ENCODE measurements around the gene C1orf105. TPM values are rescaled to one million over a fixed set of nuclear protein-coding genes. Genes with fewer than 3 reads are reported as not detected.

The C1orf105 gene
- total RNA-seq, 4 donors from 2014 or later = not detected

GRCh38 chr1:172466795-172467407 is 46.4 kb downstream of the C1orf105 start:
- Histone ChIP-seq H3K36me3 (no peaks in the 10 kb centered on the region), H3K27me3 (no peaks in the 10 kb centered on the region), H3K4me3 (no peak overlapping the region), H3K27ac (no peak overlapping the region), H3K9me3 (no peaks in the 10 kb centered on the region), H3K4me1 (no peaks in the 10 kb centered on the region)
- intact Hi-C loops (cut with DNase I) = no loop called here
- no peak for DNase-seq
- TF ChIP-seq POLR2A (IDR thresholded peaks at IDR 0.05) = no peak
- TF ChIP-seq, protein P1, sequence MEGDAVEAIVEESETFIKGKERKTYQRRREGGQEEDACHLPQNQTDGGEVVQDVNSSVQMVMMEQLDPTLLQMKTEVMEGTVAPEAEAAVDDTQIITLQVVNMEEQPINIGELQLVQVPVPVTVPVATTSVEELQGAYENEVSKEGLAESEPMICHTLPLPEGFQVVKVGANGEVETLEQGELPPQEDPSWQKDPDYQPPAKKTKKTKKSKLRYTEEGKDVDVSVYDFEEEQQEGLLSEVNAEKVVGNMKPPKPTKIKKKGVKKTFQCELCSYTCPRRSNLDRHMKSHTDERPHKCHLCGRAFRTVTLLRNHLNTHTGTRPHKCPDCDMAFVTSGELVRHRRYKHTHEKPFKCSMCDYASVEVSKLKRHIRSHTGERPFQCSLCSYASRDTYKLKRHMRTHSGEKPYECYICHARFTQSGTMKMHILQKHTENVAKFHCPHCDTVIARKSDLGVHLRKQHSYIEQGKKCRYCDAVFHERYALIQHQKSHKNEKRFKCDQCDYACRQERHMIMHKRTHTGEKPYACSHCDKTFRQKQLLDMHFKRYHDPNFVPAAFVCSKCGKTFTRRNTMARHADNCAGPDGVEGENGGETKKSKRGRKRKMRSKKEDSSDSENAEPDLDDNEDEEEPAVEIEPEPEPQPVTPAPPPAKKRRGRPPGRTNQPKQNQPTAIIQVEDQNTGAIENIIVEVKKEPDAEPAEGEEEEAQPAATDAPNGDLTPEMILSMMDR (IDR thresholded peaks at IDR 0.05) = no peak
- WGBS, 2 donors = 94% methylated on average over 3 of the region's 3 CpGs; no CpG with 5 or more reads in 1 of the 2 donors

DNA sequence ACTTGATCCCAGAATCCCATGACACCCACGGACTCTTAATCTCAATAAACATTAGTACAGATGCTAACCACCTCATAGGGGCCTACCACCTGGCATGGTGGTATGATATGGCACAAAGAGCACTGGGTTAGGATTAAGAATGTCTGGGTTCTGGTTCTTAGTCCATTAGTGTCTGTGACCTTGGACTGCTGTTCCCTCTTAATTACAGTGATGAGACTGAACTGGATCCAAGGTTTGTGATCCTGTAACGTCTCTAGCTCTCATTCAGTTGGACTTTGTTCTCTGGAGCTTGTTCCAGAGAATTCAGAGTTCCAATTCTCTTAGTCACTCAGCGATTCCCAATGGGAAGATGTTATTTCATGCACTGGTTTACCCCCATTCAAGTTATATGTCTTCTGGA is 47.0 kb downstream of the C1orf105 start:
- no peak overlapping the region for H3K4me3 ChIP-seq
- 51 to 64% methylated on average over 3 of the region's 3 CpGs for WGBS, 2 donors
- DNase-seq = no peak
- intact Hi-C loops (cut with DNase I) = no loop called here
- no peaks in the 10 kb centered on the region for H3K36me3 ChIP-seq
- H3K9me3 ChIP-seq = no peaks in the 10 kb centered on the region
- TF ChIP-seq, protein P1 (IDR thresholded peaks at IDR 0.05) = no peak
- no peak for TF ChIP-seq POLR2A (IDR thresholded peaks at IDR 0.05)
- H3K27me3 ChIP-seq = no peaks in the 10 kb centered on the region
- no peaks in the 10 kb centered on the region for H3K4me1 ChIP-seq
- no peak overlapping the region for H3K27ac ChIP-seq

- intact Hi-C loops (cut with DNase I) = no loop called here
Observed at GRCh38 chr1:172468296-172468695, 47.8 kb downstream of the C1orf105 start.

GRCh38 chr1:172469717-172470116 is 49.2 kb downstream of the C1orf105 start:
- no peak for DNase-seq
- Histone ChIP-seq H3K27me3 (no peaks in the 10 kb centered on the region), H3K4me1 (peaks cover 0 to 14% (median 0%) of the 10 kb centered on the region in 3 donors), H3K27ac (no peak overlapping the region), H3K9me3 (no peaks in the 10 kb centered on the region), H3K36me3 (no peaks in the 10 kb centered on the region), H3K4me3 (no peak overlapping the region)
- TF ChIP-seq POLR2A (IDR thresholded peaks at IDR 0.05) = no peak
- TF ChIP-seq, protein P1 (IDR thresholded peaks at IDR 0.05) = no peak
- intact Hi-C loops (cut with DNase I) = no loop called here
- WGBS, 2 donors = 63 to 81% methylated on average over 3 of the region's 3 CpGs

More at GRCh38 chr1:172468296-172468695, 47.8 kb downstream of the C1orf105 start:
- H3K4me3 ChIP-seq = no peak overlapping the region
- peaks cover 0 to 2% (median 0%) of the 10 kb centered on the region in 3 donors for H3K4me1 ChIP-seq
- no peaks in the 10 kb centered on the region for H3K9me3 ChIP-seq
- no peak for DNase-seq
- 88 to 89% methylated on average over 5 of the region's 5 CpGs for WGBS, 2 donors
- H3K27ac ChIP-seq = no peak overlapping the region
- TF ChIP-seq, protein P1 (IDR thresholded peaks at IDR 0.05) = no peak
- TF ChIP-seq POLR2A (IDR thresholded peaks at IDR 0.05) = no peak
- H3K27me3 ChIP-seq = no peaks in the 10 kb centered on the region
- H3K36me3 ChIP-seq = no peaks in the 10 kb centered on the region

- Histone ChIP-seq H3K4me1 (peaks cover 0 to 14% (median 0%) of the 10 kb centered on the region in 3 donors), H3K36me3 (no peaks in the 10 kb centered on the region), H3K27ac (no peak overlapping the region), H3K9me3 (no peaks in the 10 kb centered on the region), H3K4me3 (no peak overlapping the region), H3K27me3 (no peaks in the 10 kb centered on the region)
- intact Hi-C loops (cut with DNase I) = no loop called here
- no peak for DNase-seq
- 42 to 66% methylated on average over 2 of the region's 2 CpGs for WGBS, 2 donors
- TF ChIP-seq, protein P1 (IDR thresholded peaks at IDR 0.05) = no peak
- TF ChIP-seq POLR2A (IDR thresholded peaks at IDR 0.05) = no peak
Observed at GRCh38 chr1:172470149-172470548, 49.7 kb downstream of the C1orf105 start.

All from esophagus squamous epithelium (tissue), 5 donors.